ENCODE results near the gene MYO15B. TPM values are rescaled to one million over a fixed set of nuclear protein-coding genes. Genes with fewer than 3 reads are reported as not detected.

MYO15B gene
- total and polyA plus RNA-seq, 2 of the 13 experiments (the other 11 are each of a cell fraction or from before 2014, with no cell fraction given) = 2.8 to 8.1 TPM

GRCh38 chr17:75549246-75550138, 38.1 kb upstream of the MYO15B start (continued):
- TF ChIP-seq FUBP1 (CRISPR knock-in tag; IDR thresholded peaks at IDR 0.05; ENCODE audit: borderline replicate concordance) (no peak), ATF3 (CRISPR knock-in tag; IDR thresholded peaks at IDR 0.05) (no peak), ZNF253 (CRISPR knock-in tag; IDR thresholded peaks at IDR 0.05; ENCODE audit: borderline replicate concordance) (no peak), CBX2 (IDR thresholded peaks at IDR 0.05; ENCODE audit: low read depth, low read length) (no peak), CBX2 (CRISPR knock-in tag; IDR thresholded peaks at IDR 0.05; ENCODE audit: low read depth) (no peak), FOXJ3 (CRISPR knock-in tag; IDR thresholded peaks at IDR 0.05; ENCODE audit: borderline replicate concordance) (peak; percentile 43; the same call in 1 of the 2 replicates), ZBTB49 (CRISPR knock-in tag; IDR thresholded peaks at IDR 0.05; ENCODE audit: borderline replicate concordance) (no peak), KDM6A (CRISPR knock-in tag; IDR thresholded peaks at IDR 0.05; ENCODE audit: low read depth) (no peak), ZNF589 (CRISPR knock-in tag; conservative IDR thresholded peaks at IDR 0.05) (no peak), SAFB2 (CRISPR knock-in tag; IDR thresholded peaks at IDR 0.05; ENCODE audit: borderline replicate concordance, low read depth) (peak; percentile 74; the same call in 1 of the 2 replicates), BHLHE40 (IDR thresholded peaks at IDR 0.05; ENCODE audit: low read length) (no peak), MED1 (CRISPR knock-in tag; IDR thresholded peaks at IDR 0.05) (peak; percentile 65; the same call in 1 of the 2 replicates), POGZ (CRISPR knock-in tag; IDR thresholded peaks at IDR 0.05) (peak; percentile 91), ZNF609 (CRISPR knock-in tag; IDR thresholded peaks at IDR 0.05; ENCODE audit: borderline replicate concordance) (peak; percentile 51; the same call in 1 of the 2 replicates), PCBP2 (optimal IDR thresholded peaks at IDR 0.05; ENCODE audit: low read depth, low read length, poor library complexity, severe bottlenecking) (no peak), SMAD1 (CRISPR knock-in tag; IDR thresholded peaks at IDR 0.05; ENCODE audit: borderline replicate concordance, low read depth) (no peak; the same call in 1 of the 2 replicates), TRIM24 (CRISPR knock-in tag; IDR thresholded peaks at IDR 0.05) (no peak), HHEX (CRISPR knock-in tag; IDR thresholded peaks at IDR 0.05) (no peak), JUNB (CRISPR knock-in tag; IDR thresholded peaks at IDR 0.05; ENCODE audit: borderline replicate concordance) (no peak)

All from HepG2 (cell line).